IMR-90 (cell line): ENCODE measurements around the gene TFDP2.

Experiments used
- CEBPB ChIP-seq: IDR thresholded peaks from 2 replicates; pipeline ENCODE4 v1.6.1; 2012; ENCODE audit warnings: low read depth, low read length, improper control_type of control experiment
- CTCF ChIP-seq: conservative IDR thresholded peaks from 2 replicates; pipeline ENCODE4 v1.5.1; 2012; ENCODE audit warnings: mild to moderate bottlenecking, low read depth, low read length, improper control_type of control experiment
- ELK1 ChIP-seq: fragments of 150-350 bp; IDR thresholded peaks from 2 replicates; pipeline ENCODE4 v1.6.1; 2016; ENCODE audit warnings: low read depth, mild to moderate bottlenecking, low read length, moderate library complexity, borderline replicate concordance
- FOS ChIP-seq: fragments of 150-350 bp; IDR thresholded peaks from 2 replicates; pipeline ENCODE4 v1.6.1; 2016; ENCODE audit warnings: low read depth, low read length
- MAFK ChIP-seq: IDR thresholded peaks from 2 replicates; pipeline ENCODE4 v1.6.1; 2012; ENCODE audit warnings: low read depth, low read length, improper control_type of control experiment
- MAZ ChIP-seq: IDR thresholded peaks from 2 replicates; pipeline ENCODE4 v1.6.1; 2012; ENCODE audit warnings: low read depth, mild to moderate bottlenecking, low read length, improper control_type of control experiment, moderate library complexity, borderline replicate concordance
- MXI1 ChIP-seq: IDR thresholded peaks from 2 replicates; pipeline ENCODE4 v1.6.1; 2012; ENCODE audit warnings: low read depth, mild to moderate bottlenecking, low read length, moderate library complexity, borderline replicate concordance
- NFE2L2 ChIP-seq: fragments of 150-350 bp; IDR thresholded peaks from 2 replicates; pipeline ENCODE4 v1.6.1; 2016; ENCODE audit warnings: low read depth, mild to moderate bottlenecking, low read length
- POLR2A ChIP-seq: IDR thresholded peaks from 2 replicates; pipeline ENCODE4 v1.6.1; 2012; ENCODE audit warnings: mild to moderate bottlenecking, low read depth, low read length
- RCOR1 ChIP-seq: IDR thresholded peaks from 2 replicates; pipeline ENCODE4 v1.6.1; 2012; ENCODE audit warnings: mild to moderate bottlenecking, low read length, improper control_type of control experiment; ENCODE audit not compliant: insufficient replicate concordance
- RFX5 ChIP-seq: IDR thresholded peaks from 2 replicates; pipeline ENCODE4 v1.8.0; 2012; ENCODE audit warnings: low read depth, mild to moderate bottlenecking, low read length, moderate library complexity
- SMC3 ChIP-seq: fragments of 150-350 bp; IDR thresholded peaks from 2 replicates; pipeline ENCODE4 v1.6.1; 2016; ENCODE audit warnings: low read depth, mild to moderate bottlenecking, antibody characterized with exemption, low read length, moderate library complexity
- USF2 ChIP-seq: fragments of 150-350 bp; IDR thresholded peaks from 2 replicates; pipeline ENCODE4 v1.6.1; 2017; ENCODE audit warnings: mild to moderate bottlenecking, antibody characterized with exemption, low read length, low read depth

- TF ChIP-seq CTCF (no peak), POLR2A (no peak), SMC3 (no peak), RFX5 (no peak), USF2 (no peak), MAZ (no peak), RCOR1 (no peak), NFE2L2 (no peak), FOS (no peak), CEBPB (no peak), ELK1 (no peak), MXI1 (no peak), MAFK (no peak)
These were observed 62.7 kb downstream of the TFDP2 start for GRCh38 chr3:142086581-142087090.
